Measurements from ENCODE around the gene NSD1.
A peak's percentile ranks its signal among the peaks of the same experiment; 100 is the strongest.

Gene NSD1

GRCh38 chr5:177126771-177127170 is 6.8 kb upstream of the NSD1 start:
- no peaks in the 10 kb centered on the region for H3K36me3 ChIP-seq (ENCODE audit: insufficient read depth, low read length)
- no peaks in the 10 kb centered on the region for H3K4me1 ChIP-seq (ENCODE audit: insufficient read depth, low read length)
- no peaks in the 10 kb centered on the region for H3K9me3 ChIP-seq (ENCODE audit: low read length)
- H3K27me3 ChIP-seq (ENCODE audit: insufficient read depth, low read length) = no peaks in the 10 kb centered on the region
- no peak overlapping the region for H3K4me3 ChIP-seq (ENCODE audit: low read length)
- no peak overlapping the region for H2AFZ ChIP-seq (ENCODE audit: low read depth, low read length)

DNA sequence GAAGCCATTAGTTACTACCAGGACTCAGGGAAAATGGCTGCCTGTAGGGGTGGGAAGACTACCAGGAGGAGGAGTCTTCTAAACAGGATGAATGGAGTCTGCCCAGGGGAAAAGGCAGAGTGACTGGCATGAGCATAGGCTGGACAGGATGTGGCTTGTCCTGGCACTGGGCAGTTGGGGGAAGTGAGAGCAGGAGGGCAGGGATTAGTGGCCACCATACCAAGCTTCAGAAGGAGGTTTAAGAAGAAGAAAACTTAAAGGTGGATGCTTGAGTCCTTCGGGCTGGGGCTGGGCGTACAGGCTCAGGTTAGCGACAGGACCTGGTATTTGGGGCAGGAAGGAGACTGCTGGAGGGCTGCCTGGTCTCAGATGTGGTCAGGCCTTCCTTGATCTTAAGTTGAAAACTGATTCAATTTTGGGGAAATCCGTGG is 5.0 kb upstream of the NSD1 start:
- no peaks in the 10 kb centered on the region for H3K27me3 ChIP-seq (ENCODE audit: insufficient read depth, low read length)
- no peaks in the 10 kb centered on the region for H3K9me3 ChIP-seq (ENCODE audit: low read length)
- no peak overlapping the region for H3K4me3 ChIP-seq (ENCODE audit: low read length)
- no peak overlapping the region for H2AFZ ChIP-seq (ENCODE audit: low read depth, low read length)
- H3K4me1 ChIP-seq (ENCODE audit: insufficient read depth, low read length) = no peaks in the 10 kb centered on the region
- no peaks in the 10 kb centered on the region for H3K36me3 ChIP-seq (ENCODE audit: insufficient read depth, low read length)

GRCh38 chr5:177130211-177131018 is 3.2 kb upstream of the NSD1 start:
- H3K9me3 ChIP-seq (ENCODE audit: low read length) = no peaks in the 10 kb centered on the region
- H3K36me3 ChIP-seq (ENCODE audit: insufficient read depth, low read length) = no peaks in the 10 kb centered on the region
- H3K4me1 ChIP-seq (ENCODE audit: insufficient read depth, low read length) = no peaks in the 10 kb centered on the region
- no peak overlapping the region for H2AFZ ChIP-seq (ENCODE audit: low read depth, low read length)
- no peak overlapping the region for H3K4me3 ChIP-seq (ENCODE audit: low read length)
- no peaks in the 10 kb centered on the region for H3K27me3 ChIP-seq (ENCODE audit: insufficient read depth, low read length)

- Histone ChIP-seq H3K36me3 (ENCODE audit: insufficient read depth, low read length) (no peaks in the 10 kb centered on the region), H3K4me3 (ENCODE audit: low read length) (no peak overlapping the region), H3K27me3 (ENCODE audit: insufficient read depth, low read length) (no peaks in the 10 kb centered on the region), H3K9me3 (ENCODE audit: low read length) (no peaks in the 10 kb centered on the region), H3K4me1 (ENCODE audit: insufficient read depth, low read length) (no peaks in the 10 kb centered on the region), H2AFZ (ENCODE audit: low read depth, low read length) (no peak overlapping the region)
Observed at GRCh38 chr5:177131019-177131320, 2.6 kb upstream of the NSD1 start.

DNA sequence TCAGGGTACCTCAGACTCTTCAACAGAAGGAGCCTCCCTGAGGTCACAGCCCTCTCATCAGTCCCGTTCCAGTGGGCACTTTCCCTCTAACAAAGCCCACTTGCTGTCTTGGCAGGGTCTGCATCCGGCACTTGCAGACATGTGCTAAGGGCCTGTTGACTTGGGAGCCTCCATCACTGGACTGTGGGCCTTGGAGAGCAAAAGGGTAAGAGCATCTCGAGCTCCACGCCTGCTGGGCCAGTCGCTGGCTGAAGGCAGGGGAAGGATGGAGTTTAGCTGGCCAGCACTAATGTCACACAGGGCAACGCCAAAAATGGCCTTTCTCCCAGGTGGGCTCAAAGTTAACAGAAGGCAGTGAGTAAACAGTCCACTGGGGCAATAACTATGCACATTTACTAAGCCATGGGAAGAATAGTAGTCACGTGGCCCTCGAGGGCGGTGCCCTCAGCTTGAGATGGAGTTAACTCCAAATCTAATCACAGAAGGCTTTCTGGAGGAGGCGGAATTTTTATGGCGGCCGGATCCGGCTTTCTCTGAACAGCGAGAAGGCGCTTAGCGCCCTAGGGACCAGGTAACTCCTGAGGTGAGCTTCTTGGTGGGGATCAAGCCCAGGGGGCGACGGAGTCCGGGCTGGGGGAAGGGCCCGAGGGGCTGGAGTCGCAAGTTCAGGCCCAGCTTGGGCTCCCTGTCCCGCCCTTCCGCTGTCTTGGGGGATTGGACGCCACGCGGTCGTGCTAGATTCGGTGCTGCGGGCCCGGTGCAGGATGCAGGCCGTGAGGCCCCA is 2.0 kb upstream of the NSD1 start:
- Histone ChIP-seq H3K36me3 (ENCODE audit: insufficient read depth, low read length) (no peaks in the 10 kb centered on the region), H3K4me3 (ENCODE audit: low read length) (no peak overlapping the region), H3K4me1 (ENCODE audit: insufficient read depth, low read length) (no peaks in the 10 kb centered on the region), H3K27me3 (ENCODE audit: insufficient read depth, low read length) (peaks cover 2% of the 10 kb centered on the region), H2AFZ (ENCODE audit: low read depth, low read length) (no peak overlapping the region), H3K9me3 (ENCODE audit: low read length) (no peaks in the 10 kb centered on the region)

GRCh38 chr5:177132136-177133095 is 1.2 kb upstream of the NSD1 start:
- Histone ChIP-seq H3K27me3 (ENCODE audit: insufficient read depth, low read length) (peaks cover 2% of the 10 kb centered on the region), H2AFZ (ENCODE audit: low read depth, low read length) (no peak overlapping the region), H3K4me1 (ENCODE audit: insufficient read depth, low read length) (no peaks in the 10 kb centered on the region), H3K36me3 (ENCODE audit: insufficient read depth, low read length) (no peaks in the 10 kb centered on the region), H3K4me3 (ENCODE audit: low read length) (no peak overlapping the region), H3K9me3 (ENCODE audit: low read length) (no peaks in the 10 kb centered on the region)

DNA sequence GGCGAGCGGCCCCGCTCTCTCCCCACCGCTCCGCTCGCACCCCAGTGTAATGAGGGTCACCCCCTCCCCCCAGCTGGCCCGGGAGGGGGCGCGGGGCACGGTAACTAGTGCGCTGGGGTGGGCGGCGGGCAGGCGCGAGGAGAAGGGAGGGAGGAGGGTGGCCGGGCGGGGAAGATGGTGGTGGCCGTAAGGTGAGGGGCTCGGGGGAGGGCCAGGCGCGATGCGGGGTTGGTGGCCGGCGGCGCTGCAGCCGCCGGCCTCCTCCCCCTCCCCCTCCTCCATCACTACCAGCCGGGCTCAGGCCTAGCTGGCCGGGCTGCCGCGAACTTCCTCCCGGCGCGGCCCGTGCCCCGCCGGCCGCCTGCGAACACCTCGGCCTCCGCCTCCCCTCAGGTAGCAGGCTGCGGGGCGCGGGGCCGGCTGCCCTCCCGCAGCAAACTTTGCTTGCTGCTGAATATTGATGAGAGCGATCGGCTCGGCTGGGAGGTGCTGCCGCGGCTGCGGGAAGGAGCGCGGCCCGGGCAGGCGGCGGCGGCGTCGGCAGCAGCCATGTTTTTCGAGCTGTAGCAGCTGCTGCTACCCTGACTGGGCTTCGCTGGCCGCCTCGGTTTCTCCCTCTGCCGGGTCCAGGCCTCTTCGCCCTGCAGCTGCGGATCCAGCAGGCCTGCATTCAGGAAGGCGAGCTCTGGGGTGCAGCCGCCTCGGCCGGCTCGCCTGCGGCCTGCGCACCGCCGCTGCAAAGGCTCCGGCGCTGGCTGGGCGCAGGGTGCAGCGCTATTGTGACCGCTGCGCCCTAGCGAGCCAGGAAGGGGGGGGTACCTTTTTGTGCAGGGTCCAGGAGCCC is 502 bp downstream of the NSD1 start:
- Histone ChIP-seq H3K36me3 (ENCODE audit: insufficient read depth, low read length) (no peaks in the 10 kb centered on the region), H3K9me3 (ENCODE audit: low read length) (no peaks in the 10 kb centered on the region), H2AFZ (ENCODE audit: low read depth, low read length) (peak overlapping the region; percentile 55), H3K27me3 (ENCODE audit: insufficient read depth, low read length) (peaks cover 2% of the 10 kb centered on the region), H3K4me1 (ENCODE audit: insufficient read depth, low read length) (no peaks in the 10 kb centered on the region), H3K4me3 (ENCODE audit: low read length) (no peak overlapping the region)

GRCh38 chr5:177134697-177135225 is 1.2 kb downstream of the NSD1 start:
- H3K4me3 ChIP-seq (ENCODE audit: low read length) = no peak overlapping the region
- H3K27me3 ChIP-seq (ENCODE audit: insufficient read depth, low read length) = peaks cover 2% of the 10 kb centered on the region
- H2AFZ ChIP-seq (ENCODE audit: low read depth, low read length) = no peak overlapping the region
- no peaks in the 10 kb centered on the region for H3K4me1 ChIP-seq (ENCODE audit: insufficient read depth, low read length)
- H3K36me3 ChIP-seq (ENCODE audit: insufficient read depth, low read length) = no peaks in the 10 kb centered on the region
- no peaks in the 10 kb centered on the region for H3K9me3 ChIP-seq (ENCODE audit: low read length)

- Histone ChIP-seq H3K36me3 (ENCODE audit: insufficient read depth, low read length) (no peaks in the 10 kb centered on the region), H2AFZ (ENCODE audit: low read depth, low read length) (no peak overlapping the region), H3K4me3 (ENCODE audit: low read length) (no peak overlapping the region), H3K9me3 (ENCODE audit: low read length) (no peaks in the 10 kb centered on the region), H3K4me1 (ENCODE audit: insufficient read depth, low read length) (no peaks in the 10 kb centered on the region), H3K27me3 (ENCODE audit: insufficient read depth, low read length) (peaks cover 2% of the 10 kb centered on the region)
Observed at GRCh38 chr5:177140312-177140711, 6.7 kb downstream of the NSD1 start.

DNA sequence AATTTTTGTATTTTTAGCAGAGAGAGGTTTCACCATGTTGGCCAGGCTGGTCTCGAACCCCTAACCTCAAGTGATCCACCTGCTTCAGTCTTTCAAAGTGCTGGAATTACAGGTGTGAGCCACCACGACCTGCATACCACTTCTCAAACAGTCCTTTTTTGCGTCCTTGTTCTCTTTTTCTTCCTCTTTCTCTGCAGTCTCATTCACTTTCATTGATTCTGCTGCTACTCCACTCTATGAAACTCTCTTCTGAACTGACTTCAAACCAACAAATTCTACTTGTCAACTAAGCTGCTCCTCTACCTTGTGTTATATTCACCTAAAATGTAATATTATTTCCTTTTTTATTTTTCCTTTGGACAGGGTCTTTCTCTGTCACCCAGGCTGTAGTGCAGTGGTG is 7.9 kb downstream of the NSD1 start:
- no peaks in the 10 kb centered on the region for H3K36me3 ChIP-seq (ENCODE audit: insufficient read depth, low read length)

GRCh38 chr5:177142098-177142611 is 8.6 kb downstream of the NSD1 start:
- no peaks in the 10 kb centered on the region for H3K36me3 ChIP-seq (ENCODE audit: insufficient read depth, low read length)
- no peak overlapping the region for H2AFZ ChIP-seq (ENCODE audit: low read depth, low read length)
- no peaks in the 10 kb centered on the region for H3K4me1 ChIP-seq (ENCODE audit: insufficient read depth, low read length)
- no peaks in the 10 kb centered on the region for H3K9me3 ChIP-seq (ENCODE audit: low read length)
- no peaks in the 10 kb centered on the region for H3K27me3 ChIP-seq (ENCODE audit: insufficient read depth, low read length)
- H3K4me3 ChIP-seq (ENCODE audit: low read length) = no peak overlapping the region

More for the DNA sequence above, 7.9 kb downstream of the NSD1 start:
- Histone ChIP-seq H3K4me1 (ENCODE audit: insufficient read depth, low read length) (no peaks in the 10 kb centered on the region), H3K9me3 (ENCODE audit: low read length) (no peaks in the 10 kb centered on the region), H3K27me3 (ENCODE audit: insufficient read depth, low read length) (no peaks in the 10 kb centered on the region), H2AFZ (ENCODE audit: low read depth, low read length) (no peak overlapping the region), H3K4me3 (ENCODE audit: low read length) (no peak overlapping the region)

- Histone ChIP-seq H3K4me1 (ENCODE audit: insufficient read depth, low read length) (no peaks in the 10 kb centered on the region), H3K4me3 (ENCODE audit: low read length) (no peak overlapping the region), H3K27me3 (ENCODE audit: insufficient read depth, low read length) (no peaks in the 10 kb centered on the region), H2AFZ (ENCODE audit: low read depth, low read length) (no peak overlapping the region), H3K36me3 (ENCODE audit: insufficient read depth, low read length) (no peaks in the 10 kb centered on the region), H3K9me3 (ENCODE audit: low read length) (no peaks in the 10 kb centered on the region)
Observed at GRCh38 chr5:177142778-177143177, 9.2 kb downstream of the NSD1 start.

All from neuron (in vitro differentiated cells).